IPS-20b (cell line): ENCODE data around the gene IL36RN.

ENCODE experiments used
- H3K27ac ChIP-seq: one replicate; pipeline ENCODE4 v1.5.1; 2013; ENCODE audit warnings: low read length
- H3K27me3 ChIP-seq: 2 replicates; pipeline ENCODE4 v1.6.1; 2013; ENCODE audit warnings: mild to moderate bottlenecking, low read length, inconsistent platforms; ENCODE audit not compliant: insufficient read depth
- H3K36me3 ChIP-seq: 2 replicates; pipeline ENCODE4 v1.6.1; 2013; ENCODE audit warnings: low read depth, mild to moderate bottlenecking, inconsistent platforms, low read length, moderate library complexity; ENCODE audit not compliant: insufficient read depth
- H3K4me1 ChIP-seq: 2 replicates; pipeline ENCODE4 v1.6.1; 2013; ENCODE audit warnings: mild to moderate bottlenecking, control low read depth, inconsistent platforms, low read length, moderate library complexity; ENCODE audit not compliant: insufficient read depth
- H3K4me3 ChIP-seq: 2 replicates; pipeline ENCODE4 v1.5.1; 2013; ENCODE audit warnings: mild to moderate bottlenecking, low read length, inconsistent platforms
- H3K9ac ChIP-seq: 2 replicates; pipeline ENCODE4 v1.6.1; 2013; ENCODE audit warnings: low read depth, mild to moderate bottlenecking, inconsistent platforms, low read length, moderate library complexity
- H3K9me3 ChIP-seq: 2 replicates; pipeline ENCODE4 v1.6.1; 2013; ENCODE audit warnings: mild to moderate bottlenecking, low read depth, low read length, inconsistent platforms; ENCODE audit not compliant: insufficient read depth

The IL36RN gene

GRCh38 chr2:113064281-113064680 is 5.3 kb downstream of the IL36RN start:
- Histone ChIP-seq H3K4me3 (no peak overlapping the region), H3K27ac (no peak overlapping the region), H3K4me1 (no peaks in the 10 kb centered on the region), H3K9ac (no peak overlapping the region), H3K9me3 (peaks cover 8% of the 10 kb centered on the region; the same call in 1 of the 2 replicates), H3K27me3 (peaks cover 5% of the 10 kb centered on the region; the same call in 1 of the 2 replicates), H3K36me3 (no peaks in the 10 kb centered on the region)

GRCh38 chr2:113064898-113065297 is 5.9 kb downstream of the IL36RN start:
- H3K4me1 ChIP-seq = no peaks in the 10 kb centered on the region
- H3K36me3 ChIP-seq = no peaks in the 10 kb centered on the region
- no peak overlapping the region for H3K9ac ChIP-seq
- H3K27ac ChIP-seq = no peak overlapping the region
- peaks cover 5% of the 10 kb centered on the region; the same call in 1 of the 2 replicates for H3K27me3 ChIP-seq
- no peak overlapping the region for H3K4me3 ChIP-seq
- peaks cover 8% of the 10 kb centered on the region; the same call in 1 of the 2 replicates for H3K9me3 ChIP-seq

GRCh38 chr2:113067681-113068080 is 8.7 kb downstream of the IL36RN start, which contains the start of gene IL1F10:
TSS of gene IL1F10 (plus strand) at chr2:113067970. CDS start at chr2:113072739, 4,769 bp downstream.
- peaks cover 5% of the 10 kb centered on the region; the same call in 1 of the 2 replicates for H3K27me3 ChIP-seq
- H3K9ac ChIP-seq = no peak within 1 kb of the TSS
- no peak within 1 kb of the TSS for H3K27ac ChIP-seq
- H3K9me3 ChIP-seq = peaks cover 8% of the 10 kb centered on the region; the same call in 1 of the 2 replicates
- no peaks in the 10 kb centered on the region for H3K4me1 ChIP-seq
- H3K36me3 ChIP-seq = no peaks in the 10 kb centered on the region
- H3K4me3 ChIP-seq = no peak within 1 kb of the TSS

- H3K27ac ChIP-seq = no peak overlapping the region
- no peaks in the 10 kb centered on the region for H3K4me1 ChIP-seq
- no peak overlapping the region for H3K4me3 ChIP-seq
- peaks cover 5% of the 10 kb centered on the region; the same call in 1 of the 2 replicates for H3K27me3 ChIP-seq
- no peaks in the 10 kb centered on the region for H3K36me3 ChIP-seq
- peaks cover 8% of the 10 kb centered on the region; the same call in 1 of the 2 replicates for H3K9me3 ChIP-seq
- no peak overlapping the region for H3K9ac ChIP-seq
Observed at GRCh38 chr2:113068249-113068648, 9.3 kb downstream of the IL36RN start.

- no peaks in the 10 kb centered on the region for H3K4me1 ChIP-seq
- H3K36me3 ChIP-seq = no peaks in the 10 kb centered on the region
- peaks cover 8% of the 10 kb centered on the region; the same call in 1 of the 2 replicates for H3K9me3 ChIP-seq
- 0 out of 2 replicates have a peak, but pooled peaks cover under 1% of the 10 kb centered on the region for H3K27me3 ChIP-seq
- no peak overlapping the region for H3K4me3 ChIP-seq
- H3K27ac ChIP-seq = no peak overlapping the region
- H3K9ac ChIP-seq = no peak overlapping the region
Observed at GRCh38 chr2:113068706-113069485, 9.9 kb downstream of the IL36RN start.

GRCh38 chr2:113069676-113070605 is 10.9 kb downstream of the IL36RN start:
- H3K9me3 ChIP-seq = peaks cover 6% of the 10 kb centered on the region; the same call in 1 of the 2 replicates
- H3K4me3 ChIP-seq = no peak overlapping the region
- H3K27me3 ChIP-seq = no peaks in the 10 kb centered on the region
- no peak overlapping the region for H3K27ac ChIP-seq
- no peaks in the 10 kb centered on the region for H3K36me3 ChIP-seq
- H3K4me1 ChIP-seq = no peaks in the 10 kb centered on the region
- no peak overlapping the region for H3K9ac ChIP-seq

- no peak overlapping the region for H3K9ac ChIP-seq
- H3K36me3 ChIP-seq = no peaks in the 10 kb centered on the region
- no peaks in the 10 kb centered on the region for H3K27me3 ChIP-seq
- H3K27ac ChIP-seq = no peak overlapping the region
- H3K4me3 ChIP-seq = no peak overlapping the region
- H3K4me1 ChIP-seq = no peaks in the 10 kb centered on the region
- no peaks in the 10 kb centered on the region; the same call in 1 of the 2 replicates for H3K9me3 ChIP-seq
Observed at GRCh38 chr2:113070606-113070975, 11.6 kb downstream of the IL36RN start.

- no peaks in the 10 kb centered on the region for H3K4me1 ChIP-seq
- no peak overlapping the region for H3K27ac ChIP-seq
- no peaks in the 10 kb centered on the region for H3K27me3 ChIP-seq
- no peaks in the 10 kb centered on the region for H3K9me3 ChIP-seq
- no peak overlapping the region for H3K9ac ChIP-seq
- no peaks in the 10 kb centered on the region for H3K36me3 ChIP-seq
- H3K4me3 ChIP-seq = no peak overlapping the region
Observed at GRCh38 chr2:113072584-113072983, 13.6 kb downstream of the IL36RN start.

GRCh38 chr2:113073325-113073834 is 14.4 kb downstream of the IL36RN start:
- no peak overlapping the region for H3K27ac ChIP-seq
- no peaks in the 10 kb centered on the region for H3K9me3 ChIP-seq
- no peaks in the 10 kb centered on the region for H3K4me1 ChIP-seq
- no peak overlapping the region for H3K4me3 ChIP-seq
- no peaks in the 10 kb centered on the region for H3K27me3 ChIP-seq
- no peaks in the 10 kb centered on the region for H3K36me3 ChIP-seq
- no peak overlapping the region for H3K9ac ChIP-seq

GRCh38 chr2:113075030-113075429 is 16.0 kb downstream of the IL36RN start:
- no peaks in the 10 kb centered on the region for H3K9me3 ChIP-seq

GRCh38 chr2:113075600-113075999 is 16.6 kb downstream of the IL36RN start:
- no peaks in the 10 kb centered on the region for H3K36me3 ChIP-seq
- no peak overlapping the region for H3K27ac ChIP-seq
- 0 out of 2 replicates have a peak, but pooled peaks cover 3% of the 10 kb centered on the region for H3K4me1 ChIP-seq

More at GRCh38 chr2:113075030-113075429, 16.0 kb downstream of the IL36RN start:
- Histone ChIP-seq H3K9ac (no peak overlapping the region), H3K4me1 (0 out of 2 replicates have a peak, but pooled peaks cover 3% of the 10 kb centered on the region), H3K4me3 (no peak overlapping the region), H3K27ac (no peak overlapping the region), H3K27me3 (no peaks in the 10 kb centered on the region), H3K36me3 (no peaks in the 10 kb centered on the region)

More at GRCh38 chr2:113075600-113075999, 16.6 kb downstream of the IL36RN start:
- H3K9ac ChIP-seq = no peak overlapping the region
- H3K4me3 ChIP-seq = no peak overlapping the region
- no peaks in the 10 kb centered on the region for H3K9me3 ChIP-seq
- no peaks in the 10 kb centered on the region for H3K27me3 ChIP-seq
